GM18907 (cell line): ENCODE measurements around the gene LRBA.

Experiments
- ATAC-seq: cut with Tn5 transposase; IDR thresholded peaks from one replicate; pipeline ENCODE4 v1.9.1; 2021; ENCODE audit warnings: mild to moderate bottlenecking, moderate library complexity; ENCODE audit not compliant: unreplicated experiment

Gene LRBA

GRCh38 chr4:150231107-150231770, 783.8 kb downstream of the LRBA start:
- no peak for ATAC-seq

- ATAC-seq: no peak
Measured at GRCh38 chr4:150230561-150230960, 784.5 kb downstream of the LRBA start.

GRCh38 chr4:150229520-150229919, 785.6 kb downstream of the LRBA start:
- no peak for ATAC-seq

- ATAC-seq: no peak
Measured at GRCh38 chr4:150224896-150225591, 790.0 kb downstream of the LRBA start.

- no peak for ATAC-seq
Measured at GRCh38 chr4:150219841-150220240, 795.2 kb downstream of the LRBA start.

GRCh38 chr4:150218447-150218846, 796.6 kb downstream of the LRBA start:
- ATAC-seq: no peak

- ATAC-seq: no peak
Measured at GRCh38 chr4:150217808-150218207, 797.3 kb downstream of the LRBA start.

- ATAC-seq: no peak
Measured at GRCh38 chr4:150217192-150217591, 797.9 kb downstream of the LRBA start.

- ATAC-seq: no peak
Measured at GRCh38 chr4:150216726-150217125, 798.4 kb downstream of the LRBA start.

GRCh38 chr4:150215601-150216000, 799.5 kb downstream of the LRBA start:
- ATAC-seq: no peak
